Measurements from ENCODE around the gene ITCH.
"Not testable (repeated sequence)": the region's sequence is repeated elsewhere in the genome, so short reads cannot be mapped to it uniquely, and the experiment has no call there.

The ITCH gene

DNA sequence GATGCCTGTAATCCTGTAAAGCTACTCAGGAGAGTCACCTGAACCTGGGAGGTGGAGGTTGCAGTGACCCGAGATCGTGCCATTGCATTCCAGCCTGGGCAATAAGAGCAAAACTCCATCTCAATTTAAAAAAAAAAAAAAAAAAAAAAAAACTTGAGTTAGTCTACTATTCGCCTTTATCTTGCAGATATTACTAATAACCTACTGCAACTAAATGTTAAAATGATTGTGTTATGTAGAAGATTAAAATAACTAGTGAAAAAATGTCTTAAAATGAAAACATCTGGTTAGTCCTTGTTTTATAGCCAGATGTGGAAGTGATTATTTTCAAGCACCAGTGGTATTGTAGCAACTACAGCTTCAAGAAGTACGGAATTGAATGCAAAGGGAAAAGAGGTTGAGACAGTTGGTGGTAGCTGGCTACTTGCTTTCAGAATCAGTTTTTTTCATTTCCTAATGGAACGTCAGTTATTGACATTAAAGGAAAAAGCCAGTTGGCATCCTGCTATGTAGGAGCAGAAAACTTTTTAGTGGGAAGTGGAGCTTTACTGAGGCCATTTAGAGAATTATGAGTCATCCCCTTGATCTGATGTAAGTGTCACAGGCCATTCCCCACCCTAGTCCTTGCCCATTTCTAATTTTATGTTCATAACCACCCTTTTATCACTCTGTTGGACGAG lies 109.3 kb downstream of the ITCH start:
- DNase-seq: no peak

DNA sequence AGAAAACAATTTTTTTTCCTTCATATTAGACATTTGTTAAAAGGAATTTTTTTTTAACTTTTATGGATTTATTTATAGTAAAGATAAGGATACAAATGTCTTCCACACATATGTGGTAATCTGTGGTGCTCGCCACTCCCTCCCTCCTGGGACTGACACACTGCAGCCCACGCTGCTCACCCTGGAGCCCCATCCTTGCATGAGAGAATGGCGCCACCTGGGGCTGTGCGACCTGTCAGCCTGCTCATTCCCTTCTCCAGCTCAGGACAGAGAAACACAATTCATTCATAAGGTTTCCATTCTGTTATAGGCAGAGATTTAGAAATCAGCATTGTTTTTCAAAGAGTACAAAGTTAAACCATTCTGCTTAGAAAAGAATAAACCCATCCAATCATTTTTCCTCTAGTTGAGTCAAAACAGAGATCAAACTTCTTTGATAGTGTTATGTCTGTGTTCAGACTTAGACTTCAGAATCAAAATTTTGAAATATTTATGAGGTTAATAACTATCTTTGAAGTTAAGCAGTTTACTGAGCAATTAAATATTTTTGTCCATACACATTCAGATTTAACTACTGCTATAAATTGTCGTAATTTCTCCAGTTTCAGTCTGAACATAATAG lies 110.3 kb downstream of the ITCH start:
- DNase-seq: no peak

DNA sequence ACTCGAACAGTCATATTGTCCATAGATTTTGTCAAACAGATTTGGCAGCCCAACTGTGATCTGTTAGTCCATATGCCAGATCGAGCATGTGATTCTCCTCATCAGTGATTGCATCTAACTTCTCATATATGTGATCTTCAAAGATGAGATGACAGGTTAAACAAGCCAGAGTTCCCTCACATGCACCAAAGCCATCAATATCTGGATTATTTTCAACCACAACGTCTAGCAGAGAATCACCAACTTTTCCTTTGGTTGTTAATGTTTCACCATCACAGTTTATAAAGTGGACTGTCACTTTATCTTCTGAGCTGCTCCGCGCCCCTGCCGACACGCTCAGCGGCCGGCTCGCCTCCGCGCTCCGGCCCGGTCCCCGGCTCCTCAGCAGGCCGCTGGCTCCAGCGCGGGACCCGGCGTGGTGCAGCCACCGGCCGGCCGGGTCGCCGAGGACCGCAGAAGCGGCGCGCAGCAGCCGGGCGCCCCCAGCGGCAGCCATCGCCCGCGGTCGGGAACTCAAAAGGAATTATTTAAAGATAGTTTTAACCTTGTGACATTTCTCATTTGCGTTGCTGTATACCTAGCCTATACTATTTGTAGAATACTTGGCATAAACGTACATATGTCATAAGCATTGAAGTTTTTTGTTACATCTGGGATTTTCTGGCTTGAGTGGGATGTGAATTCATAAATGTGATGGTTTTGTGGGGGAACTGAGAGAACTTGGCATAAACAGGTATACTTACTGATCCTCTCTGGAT lies 113.1 kb downstream of the ITCH start:
- DNase-seq: peak; percentile 8

DNA sequence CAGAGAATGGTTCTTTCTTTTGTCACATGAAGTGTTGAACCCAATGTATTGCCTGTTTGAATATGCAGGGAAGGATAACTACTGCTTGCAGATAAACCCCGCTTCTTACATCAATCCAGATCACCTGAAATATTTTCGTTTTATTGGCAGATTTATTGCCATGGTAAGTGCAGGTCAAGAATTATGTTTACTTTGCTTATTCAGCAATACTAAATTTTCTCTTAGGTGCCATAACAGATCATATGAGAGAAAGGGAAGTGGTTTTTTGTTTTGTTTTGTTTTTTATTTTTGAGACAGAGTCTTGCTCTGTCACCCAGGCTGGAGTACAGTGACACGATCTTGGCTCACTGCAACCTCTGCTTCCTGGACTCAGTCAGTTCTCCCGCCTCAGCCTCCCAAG lies 116.6 kb downstream of the ITCH start:
- no peak for DNase-seq

DNA sequence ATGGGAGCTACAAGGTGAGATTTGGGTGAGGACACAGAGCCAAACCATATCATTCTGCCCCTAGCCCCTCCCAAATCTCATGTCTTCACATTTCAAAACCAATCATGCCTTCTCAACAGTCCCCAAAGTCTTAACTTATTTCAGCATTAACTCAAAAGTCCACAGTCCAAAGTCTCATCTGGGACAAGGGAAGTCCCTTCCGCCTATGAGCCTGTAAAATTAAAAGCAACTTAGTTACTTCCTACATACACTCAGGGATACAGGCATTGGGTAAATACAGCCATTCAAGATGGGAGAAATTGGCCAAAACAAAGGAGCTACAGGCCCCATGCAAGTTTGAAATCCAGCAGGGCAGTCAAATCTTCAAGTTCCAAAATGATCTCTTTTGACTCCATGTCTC lies 119.1 kb downstream of the ITCH start:
- not testable (repeated sequence) for DNase-seq

DNA sequence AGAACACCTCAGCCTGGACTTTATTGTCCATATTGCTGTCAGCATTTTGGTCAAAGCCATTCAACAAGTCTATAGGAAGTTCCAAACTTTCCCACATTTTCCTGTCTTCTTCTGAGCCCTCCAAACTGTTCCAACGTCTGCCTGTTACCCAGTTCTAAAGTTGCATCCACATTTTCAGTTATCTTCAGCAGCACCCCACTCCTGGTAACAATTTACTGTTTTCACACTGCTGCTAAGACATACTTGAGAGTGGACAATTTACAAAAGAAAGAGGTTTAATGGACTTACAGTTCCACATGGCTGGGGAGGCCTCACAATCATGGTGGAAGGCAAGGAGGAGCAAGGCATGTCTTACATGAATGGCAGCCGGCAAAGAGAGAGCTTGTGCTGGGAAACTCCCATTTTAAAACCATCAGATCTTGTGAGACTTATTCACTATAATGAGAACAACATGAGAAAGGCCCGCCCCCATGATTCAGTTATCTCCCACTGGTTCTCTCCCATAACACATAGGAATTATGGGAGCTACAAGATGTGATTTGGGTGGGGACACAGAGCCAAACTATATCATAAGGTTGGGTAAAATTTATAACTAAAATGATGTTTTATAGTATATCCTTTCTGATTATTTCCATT lies 120.6 kb downstream of the ITCH start:
- DNase-seq: not testable (repeated sequence)

DNA sequence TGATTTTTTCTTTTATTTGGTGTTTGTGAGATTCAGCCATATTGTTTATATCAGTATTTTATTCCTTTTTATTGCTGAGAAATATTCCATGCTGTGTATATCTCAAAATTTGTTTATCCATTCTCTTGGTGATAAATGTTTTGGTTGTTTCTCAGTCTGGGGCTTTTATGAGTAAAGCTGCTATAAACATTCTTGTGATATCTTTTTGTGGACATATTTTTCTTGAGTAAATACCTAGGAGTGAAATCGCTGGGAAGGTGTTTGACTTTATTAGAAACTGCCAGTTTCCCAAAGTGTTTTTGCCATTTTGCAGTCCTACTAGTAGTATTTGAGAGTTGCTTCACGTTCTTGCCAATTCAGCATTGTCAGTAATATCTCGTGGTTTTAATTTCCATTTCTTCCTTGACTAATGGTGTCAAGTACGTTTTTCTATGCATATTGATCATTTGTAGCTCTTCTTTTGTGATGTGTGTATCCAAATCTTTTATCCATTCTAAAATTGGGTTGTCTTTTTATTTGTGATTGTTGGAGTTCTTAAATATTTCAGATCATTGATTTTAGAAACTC lies 122.1 kb downstream of the ITCH start:
- DNase-seq: no peak

DNA sequence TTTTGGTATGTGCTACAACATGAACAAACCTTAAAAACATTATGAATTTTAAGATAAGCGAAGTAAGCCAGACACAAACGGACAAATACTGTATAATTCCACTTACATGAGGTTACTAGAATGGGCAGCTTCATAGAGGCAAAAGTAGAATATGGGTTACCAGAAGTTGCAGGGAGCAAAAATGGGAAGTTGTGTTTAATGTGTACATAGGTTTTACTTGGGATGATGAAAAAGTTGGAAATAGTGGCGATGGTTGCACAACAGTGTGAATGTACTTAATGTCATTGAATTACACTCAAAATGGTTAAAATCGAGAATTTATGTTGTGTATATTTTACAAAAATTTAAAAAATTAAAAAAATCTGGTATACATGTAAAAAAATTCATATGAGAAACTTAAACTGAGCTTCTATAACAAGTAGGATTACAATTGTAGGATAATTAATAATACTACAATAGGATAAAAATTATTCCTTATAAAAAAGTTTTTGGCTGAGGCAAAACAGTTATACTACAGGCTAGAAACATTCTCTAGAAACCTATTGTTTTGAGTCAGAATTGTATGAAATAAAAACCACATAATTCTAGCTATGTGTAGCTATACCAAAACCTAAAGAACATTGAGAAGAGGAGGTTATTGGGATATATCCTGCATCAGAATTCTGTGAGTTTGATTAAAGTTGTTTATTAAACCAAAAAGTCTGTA lies 128.3 kb downstream of the ITCH start:
- no peak for DNase-seq

DNA sequence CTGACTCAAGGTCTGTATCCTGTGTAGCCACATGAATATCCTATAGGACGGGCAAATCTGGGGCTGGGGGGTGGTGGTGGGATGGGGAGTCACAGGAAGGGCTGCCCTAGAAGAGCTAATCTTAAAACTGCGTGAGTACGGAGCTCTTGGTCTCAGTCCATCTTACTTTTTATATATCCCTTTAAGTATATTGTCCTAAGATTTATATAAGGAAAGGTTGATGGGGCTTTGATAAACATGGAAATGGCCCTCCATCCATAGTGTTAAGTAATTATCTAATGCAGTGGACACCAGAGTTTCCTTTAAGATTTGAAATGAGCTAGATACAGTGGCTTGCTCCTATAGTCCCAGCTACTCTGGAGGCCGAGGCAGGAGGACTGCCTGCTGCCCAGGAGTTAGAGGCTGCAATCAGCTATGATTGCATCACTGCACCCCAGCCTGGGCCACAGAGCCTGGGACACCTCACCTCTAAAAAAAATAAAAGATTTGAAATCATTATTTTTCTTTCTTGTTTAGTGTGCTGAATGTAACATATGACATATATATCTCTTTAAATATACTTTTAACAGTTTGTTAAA lies 128.9 kb downstream of the ITCH start:
- DNase-seq: no peak

DNA sequence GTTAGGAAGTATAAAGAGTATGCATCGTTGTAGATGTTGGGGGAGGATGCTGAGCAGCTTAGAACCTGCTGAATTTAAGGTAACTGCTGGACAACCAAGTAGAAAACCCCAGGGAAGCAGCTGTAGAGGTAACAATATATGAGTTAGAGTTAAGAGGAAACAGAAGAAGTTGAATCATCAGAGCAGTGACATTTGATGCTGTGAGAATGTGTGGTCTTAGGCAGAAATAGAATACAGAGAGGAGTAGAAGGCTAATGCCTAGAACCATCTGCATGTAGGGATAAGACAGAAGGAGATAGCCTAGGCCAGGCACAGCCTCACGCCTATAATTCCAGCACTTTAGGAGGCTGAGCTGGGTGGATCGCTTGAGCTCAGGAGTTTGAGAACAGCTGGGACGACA lies 130.6 kb downstream of the ITCH start:
- DNase-seq: no peak

DNA sequence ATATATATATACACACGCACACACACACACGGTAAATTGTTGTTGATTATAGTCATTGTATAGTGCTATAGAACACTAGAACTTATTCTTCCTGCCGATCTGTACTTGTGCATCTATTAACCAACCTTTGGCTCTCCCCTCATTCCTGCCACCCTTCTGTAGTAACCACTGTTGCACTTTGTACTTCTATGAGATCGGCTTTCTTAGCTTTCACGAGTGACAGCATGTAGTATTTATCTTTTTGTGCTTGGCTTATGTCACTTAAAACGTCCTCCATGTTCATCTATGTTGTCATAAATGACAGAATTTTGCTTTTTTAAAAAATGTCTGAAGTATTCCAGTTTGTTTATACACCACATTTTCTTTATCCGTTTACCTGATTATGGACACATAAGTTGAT lies 132.2 kb downstream of the ITCH start:
- no peak for DNase-seq

DNA sequence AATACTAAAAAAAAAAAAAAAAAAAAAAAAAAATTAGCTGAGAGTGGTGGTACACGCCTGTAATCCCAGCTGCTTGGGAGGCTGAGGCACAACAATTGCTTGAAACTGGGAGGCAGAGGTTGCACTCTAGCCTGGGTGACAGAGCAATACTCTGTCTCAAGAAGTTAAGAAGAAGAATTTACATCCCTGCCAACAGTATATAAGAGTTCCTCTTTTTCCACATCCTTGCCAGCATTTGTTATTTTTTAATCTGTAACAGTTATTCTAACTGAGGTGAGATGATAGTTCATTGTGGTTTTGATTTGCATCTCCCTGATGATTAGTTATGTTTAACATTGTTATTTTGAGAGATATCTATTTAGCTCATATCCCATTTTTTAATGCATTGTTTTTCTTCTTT lies 132.8 kb downstream of the ITCH start:
- DNase-seq: no peak

DNA sequence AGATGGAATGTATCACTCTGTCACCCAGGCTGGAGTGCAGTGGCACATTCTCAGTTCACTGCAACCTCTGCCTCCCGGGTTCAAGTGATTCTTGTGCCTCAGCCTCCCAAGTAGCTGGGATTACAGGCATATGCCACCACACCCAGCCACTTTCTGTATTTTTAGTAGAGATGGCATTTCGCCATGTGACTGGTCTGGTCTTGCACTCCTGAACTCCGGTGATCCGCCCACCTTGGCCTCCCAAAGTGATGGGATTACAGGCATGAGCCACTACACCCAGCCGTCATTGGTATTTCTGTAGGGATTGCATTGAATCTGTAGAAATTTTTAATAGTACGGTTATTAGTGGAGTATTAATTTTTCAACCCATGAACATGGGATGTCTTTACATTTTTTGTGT lies 134.5 kb downstream of the ITCH start:
- not testable (repeated sequence) for DNase-seq

DNA sequence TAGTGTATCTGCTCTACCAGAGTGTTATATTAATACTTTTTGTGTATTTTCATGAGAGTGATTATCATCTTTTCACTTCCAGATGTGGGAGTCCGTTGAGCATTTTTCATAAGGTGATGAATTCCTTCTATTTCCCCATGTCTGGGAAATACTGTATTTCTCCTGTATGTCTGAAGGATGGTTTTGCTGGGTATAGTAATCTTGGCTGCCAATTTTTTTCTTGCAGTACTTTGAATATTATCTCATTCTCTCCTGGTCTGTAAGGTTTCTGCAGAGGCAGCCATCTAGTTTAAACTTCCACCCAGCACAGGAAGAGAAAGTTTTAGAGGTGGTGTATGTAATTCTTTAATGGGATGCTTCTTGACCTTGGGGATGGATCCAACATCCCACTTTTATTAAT lies 137.8 kb downstream of the ITCH start:
- DNase-seq: no peak

DNA sequence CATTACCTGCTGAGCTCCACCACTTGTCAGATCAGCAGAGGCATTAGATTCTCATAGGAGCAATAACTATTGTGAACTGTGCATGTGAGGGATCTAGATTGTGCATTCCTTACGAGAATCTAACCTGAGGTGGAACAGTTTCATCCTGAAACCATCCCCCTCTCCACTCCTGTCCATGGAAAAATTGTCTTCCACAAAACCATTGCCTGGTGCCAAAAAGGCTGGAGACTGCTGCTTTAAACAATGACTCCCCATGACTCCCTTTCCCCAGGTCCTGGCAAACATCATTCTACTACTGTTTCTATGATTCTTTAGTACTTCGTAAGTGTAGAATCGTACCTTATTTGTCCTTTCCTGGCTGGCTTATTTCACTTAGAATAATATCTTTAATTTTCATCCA lies 143.4 kb downstream of the ITCH start:
- DNase-seq: no peak

DNA sequence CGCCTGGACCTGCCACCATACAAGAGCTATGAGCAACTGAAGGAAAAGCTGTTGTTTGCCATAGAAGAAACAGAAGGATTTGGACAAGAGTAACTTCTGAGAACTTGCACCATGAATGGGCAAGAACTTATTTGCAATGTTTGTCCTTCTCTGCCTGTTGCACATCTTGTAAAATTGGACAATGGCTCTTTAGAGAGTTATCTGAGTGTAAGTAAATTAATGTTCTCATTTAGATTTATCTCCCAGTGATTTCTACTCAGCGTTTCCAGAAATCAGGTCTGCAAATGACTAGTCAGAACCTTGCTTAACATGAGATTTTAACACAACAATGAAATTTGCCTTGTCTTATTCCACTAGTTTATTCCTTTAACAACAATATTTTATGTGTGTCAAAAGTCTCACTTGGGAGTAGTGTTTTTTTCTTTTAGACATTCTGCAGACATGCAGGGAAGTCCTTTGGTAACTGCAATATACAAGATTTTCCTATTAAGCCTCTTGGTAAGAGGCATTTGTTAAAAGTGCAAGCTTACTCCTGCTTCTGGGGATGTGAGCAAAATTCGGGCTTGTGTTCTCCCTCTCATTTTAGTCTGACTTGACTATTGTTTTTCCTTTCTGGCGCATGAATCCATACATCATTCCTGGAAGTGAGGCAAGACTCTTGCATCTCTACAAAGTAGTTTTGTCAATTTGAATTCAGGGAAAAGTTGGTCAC lies 144.8 kb downstream of the ITCH start:
- no peak for DNase-seq

DNA sequence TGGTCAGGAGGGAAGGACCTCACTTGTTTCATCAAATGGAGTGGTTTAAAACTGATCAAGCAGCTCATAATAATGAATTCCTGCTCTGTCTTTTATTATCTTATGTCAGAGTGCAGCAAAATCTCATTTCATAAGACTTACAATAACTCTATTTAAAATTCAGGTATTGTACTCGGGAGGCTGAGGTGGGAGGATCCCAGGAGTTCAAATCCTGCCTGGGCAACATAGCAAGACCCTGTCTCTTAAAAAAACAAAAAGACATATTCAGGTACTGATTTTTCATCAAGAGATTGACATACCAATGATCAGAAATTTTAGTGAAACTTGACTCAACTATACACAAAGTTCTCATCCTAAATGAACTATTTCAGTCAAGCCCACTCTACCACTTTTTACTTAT lies 147.5 kb downstream of the ITCH start:
- DNase-seq: no peak

DNA sequence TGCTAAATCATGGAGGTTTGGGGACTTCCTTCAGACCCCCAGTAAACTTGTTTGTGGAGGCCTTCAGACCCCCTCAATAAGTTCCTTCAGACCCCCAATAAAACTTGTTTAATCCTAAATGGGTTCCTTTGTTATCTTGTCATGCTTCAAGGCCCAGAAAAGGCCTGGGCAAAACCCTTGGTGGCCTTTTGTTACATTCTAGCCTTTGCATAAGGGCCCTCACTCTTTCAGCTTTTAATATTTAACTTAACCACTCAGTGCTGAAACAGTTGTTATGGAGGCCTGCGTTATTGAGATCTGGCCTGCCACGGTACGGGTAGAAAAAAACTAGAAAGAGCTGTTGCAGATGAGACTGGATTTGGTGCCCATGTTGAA lies 148.8 kb downstream of the ITCH start:
- no peak for DNase-seq

DNA sequence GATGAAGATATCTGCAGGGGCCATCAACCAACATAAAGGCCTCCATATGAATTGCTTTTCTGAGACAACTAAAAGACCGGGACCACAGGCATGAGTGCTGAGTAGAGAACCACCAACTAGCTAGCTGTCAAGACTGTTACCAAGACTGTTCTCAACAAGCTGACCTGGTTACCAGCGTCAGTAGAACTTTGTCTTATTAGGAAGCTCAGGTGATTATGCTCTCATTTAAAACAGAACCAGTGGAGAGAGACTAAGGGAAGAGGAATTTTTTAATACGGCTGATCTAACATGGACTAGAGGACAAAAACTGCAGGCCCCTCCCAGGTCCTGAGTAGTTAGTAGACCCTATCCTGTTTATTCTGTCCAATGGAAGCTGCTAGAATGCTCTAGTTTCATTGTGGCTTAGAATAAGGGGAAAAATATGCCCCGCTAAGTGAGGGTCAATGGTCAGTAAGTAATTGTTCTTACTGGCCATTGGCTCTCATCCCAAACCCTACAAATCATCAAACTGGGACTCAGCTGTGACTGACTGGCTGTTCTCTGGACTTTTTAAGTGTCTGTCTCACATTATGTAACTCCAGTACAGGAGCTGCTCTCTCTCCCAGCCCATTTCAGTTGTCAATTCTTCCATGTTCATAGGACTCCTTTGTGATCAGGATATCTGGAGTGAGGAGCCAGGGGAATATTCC lies 149.3 kb downstream of the ITCH start:
- no peak for DNase-seq

DNA sequence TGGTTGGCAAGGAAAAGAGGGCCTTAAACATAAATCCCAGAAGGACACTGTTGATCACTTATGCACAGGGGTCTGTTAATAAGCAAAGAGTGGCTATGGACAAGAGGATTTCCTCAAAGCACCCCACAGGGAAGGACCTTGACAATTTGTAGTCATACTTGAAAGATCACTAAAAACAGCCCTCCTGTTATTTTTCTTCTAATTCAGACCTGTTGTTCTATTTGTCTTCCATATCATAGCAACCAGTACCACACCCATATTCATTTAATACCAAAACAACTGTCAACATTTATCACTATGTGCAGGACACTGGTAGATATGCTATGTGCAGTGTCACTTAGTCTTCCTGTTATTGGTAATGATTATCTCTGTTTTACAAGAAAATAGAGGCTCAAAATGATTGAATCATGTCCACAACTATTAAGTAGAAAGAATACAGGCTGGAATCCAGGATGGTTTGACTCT lies 149.9 kb downstream of the ITCH start:
- no peak for DNase-seq

DNA sequence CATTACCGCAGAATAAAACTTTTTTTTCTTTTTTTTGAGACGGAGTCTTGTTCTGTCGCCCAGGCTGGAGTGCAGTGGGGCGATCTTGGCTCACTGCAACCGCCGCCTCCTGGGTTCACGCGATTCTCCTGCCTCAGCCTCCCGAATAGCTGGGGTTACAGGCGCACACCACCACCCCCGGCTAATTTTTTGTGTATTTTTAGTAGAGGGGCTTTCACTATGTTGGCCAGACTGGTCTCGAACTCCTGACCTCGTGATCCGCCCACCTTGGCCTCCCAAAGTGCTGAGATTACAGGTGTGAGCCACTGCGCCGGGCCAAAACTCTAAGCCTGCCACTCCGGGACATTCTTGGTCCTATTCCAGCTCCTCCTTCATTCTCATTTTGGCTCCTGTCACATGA lies 151.0 kb downstream of the ITCH start:
- DNase-seq: not testable (repeated sequence)
